SK-N-SH (cell line): ENCODE measurements around the gene SPOCK1.

Experiments used
- CTCF ChIP-seq: fragments of 200-600 bp; sonication (generic); IDR thresholded peaks from 2 replicates; pipeline ENCODE4 v1.6.1; 2017; ENCODE audit warnings: antibody characterized with exemption, mild to moderate bottlenecking, moderate library complexity
- FOXJ3 ChIP-seq: sonication (generic); formaldehyde crosslinking; IDR thresholded peaks from 2 replicates; pipeline ENCODE4 v1.5.1; 2020; ENCODE audit warnings: mild to moderate bottlenecking, missing genetic modification reagents
- GABPA ChIP-seq: IDR thresholded peaks from 2 replicates; pipeline ENCODE4 v1.4.0; 2012; ENCODE audit warnings: low read depth, mild to moderate bottlenecking
- SIN3A ChIP-seq: IDR thresholded peaks from 2 replicates; pipeline ENCODE4 v1.6.1; 2012; ENCODE audit warnings: low read depth, mild to moderate bottlenecking, low read length, moderate library complexity, borderline replicate concordance
- TCF12 ChIP-seq: IDR thresholded peaks from 2 replicates; pipeline ENCODE4 v1.4.0; 2012
- TF ChIP-seq, protein P1 (sequence below): fragments of 150-350 bp; IDR thresholded peaks from 2 replicates; pipeline ENCODE4 v1.6.1; 2017; ENCODE audit warnings: antibody characterized with exemption, low read length, low read depth, borderline replicate concordance

GRCh38 chr5:137118629-137119028 is 380.5 kb downstream of the SPOCK1 start:
- TF ChIP-seq CTCF (no peak), GABPA (no peak), FOXJ3 (CRISPR knock-in tag) (no peak), SIN3A (no peak), TCF12 (no peak)
- TF ChIP-seq, protein P1, sequence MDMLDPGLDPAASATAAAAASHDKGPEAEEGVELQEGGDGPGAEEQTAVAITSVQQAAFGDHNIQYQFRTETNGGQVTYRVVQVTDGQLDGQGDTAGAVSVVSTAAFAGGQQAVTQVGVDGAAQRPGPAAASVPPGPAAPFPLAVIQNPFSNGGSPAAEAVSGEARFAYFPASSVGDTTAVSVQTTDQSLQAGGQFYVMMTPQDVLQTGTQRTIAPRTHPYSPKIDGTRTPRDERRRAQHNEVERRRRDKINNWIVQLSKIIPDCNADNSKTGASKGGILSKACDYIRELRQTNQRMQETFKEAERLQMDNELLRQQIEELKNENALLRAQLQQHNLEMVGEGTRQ = no peak
